HG03064 (cell line): Measurements from ENCODE around the gene NPBWR2.

ENCODE experiments used
- ATAC-seq: cut with Tn5 transposase; IDR thresholded peaks from one replicate; pipeline ENCODE4 v1.9.1; 2021; ENCODE audit warnings: low read depth; ENCODE audit not compliant: unreplicated experiment

Gene NPBWR2

GRCh38 chr20:64106981-64107735, at the start of gene NPBWR2:
Gene NPBWR2, minus strand, starts transcription at chr20:64107565. Its CDS starts 734 bp downstream, at chr20:64106831.
- no peak for ATAC-seq

- no peak for ATAC-seq
Observed at GRCh38 chr20:64156136-64156885, 48.9 kb upstream of the NPBWR2 start.

GRCh38 chr20:64155258-64156135, 48.1 kb upstream of the NPBWR2 start:
- no peak for ATAC-seq

- ATAC-seq, result no peak
Observed at GRCh38 chr20:64154590-64155257, 47.4 kb upstream of the NPBWR2 start.

GRCh38 chr20:64153861-64154589, 46.7 kb upstream of the NPBWR2 start:
- ATAC-seq, result no peak

GRCh38 chr20:64153410-64153809, 46.0 kb upstream of the NPBWR2 start:
- no peak for ATAC-seq

GRCh38 chr20:64152906-64153305, 45.5 kb upstream of the NPBWR2 start:
- ATAC-seq, result no peak

- ATAC-seq, result no peak
Observed at GRCh38 chr20:64151633-64152530, 44.5 kb upstream of the NPBWR2 start.

- no peak for ATAC-seq
Observed at GRCh38 chr20:64150756-64151632, 43.6 kb upstream of the NPBWR2 start.

GRCh38 chr20:64149809-64150560, 42.6 kb upstream of the NPBWR2 start:
- no peak for ATAC-seq

- ATAC-seq, result no peak
Observed at GRCh38 chr20:64149141-64149540, 41.8 kb upstream of the NPBWR2 start.

- ATAC-seq, result no peak
Observed at GRCh38 chr20:64148581-64148980, 41.2 kb upstream of the NPBWR2 start.

GRCh38 chr20:64146936-64147477, 39.6 kb upstream of the NPBWR2 start:
- ATAC-seq, result no peak

GRCh38 chr20:64146301-64146935, 39.1 kb upstream of the NPBWR2 start:
- no peak for ATAC-seq

- no peak for ATAC-seq
Observed at GRCh38 chr20:64145458-64146300, 38.3 kb upstream of the NPBWR2 start.
